Testis (tissue), 3 donors: ENCODE results near the gene C1orf115. TPM values are rescaled to one million over a fixed set of nuclear protein-coding genes. Genes with fewer than 3 reads are reported as not detected.

Source experiments
- DNase-seq: peaks from one replicate; pipeline ENCODE4 v3.0.0-alpha.2; 2019
- H3K27ac ChIP-seq, 2 donors: fragments of 200-600 bp; sonication (generic); one replicate each; pipeline ENCODE4 v1.5.1; 2019
- H3K27me3 ChIP-seq: fragments of 200-600 bp; sonication (generic); one replicate; pipeline ENCODE4 v1.5.1; 2019
- H3K36me3 ChIP-seq: fragments of 200-600 bp; sonication (generic); one replicate; pipeline ENCODE4 v1.5.1; 2017; ENCODE audit warnings: low read depth; ENCODE audit errors: missing control alignments
- H3K4me1 ChIP-seq: fragments of 200-600 bp; sonication (generic); one replicate; pipeline ENCODE4 v1.5.1; 2019
- H3K4me3 ChIP-seq, 2 donors: fragments of 200-600 bp; sonication (generic); one replicate each; pipeline ENCODE4 v1.5.1; 2017 to 2019
- H3K9me3 ChIP-seq: fragments of 200-600 bp; sonication (generic); one replicate; pipeline ENCODE4 v1.5.1; 2017
- POLR2A ChIP-seq: fragments of 450-650 bp; IDR thresholded peaks from one replicate; pipeline ENCODE4 v1.6.1; 2017; ENCODE audit warnings: antibody characterized with exemption, mild to moderate bottlenecking, moderate library complexity
- WGBS, 2 donors: methylation state at CpG; one replicate each; pipeline ENCODE4 v1.1.5; 2018; 5-methylcytosine and 5-hydroxymethylcytosine counted together
- intact Hi-C: fragments of 100-400 bp; cut with DNase I; formaldehyde crosslinking; loops from one replicate; pipeline ENCODE4 v1.15.1; 2023; ENCODE audit warnings: low total_unique reads
- polyA plus RNA-seq: library from polyadenylated mRNA; stranded (reverse); fragments of 350-450 nt; fragmentation: Illumina TruSeq; extraction: RNeasy Lipid Tissue Mini Kit (QIAGEN cat#74804); gene quantifications from one replicate; pipeline ENCODE4 v1.2.3, GENCODE V29; 2014; ENCODE audit warnings: low read depth, low replicate concordance; ENCODE audit not compliant: insufficient read depth
- total RNA-seq, 2 donors: library from RNA; depleted of rRNA; stranded (reverse); fragments of >200 nt; gene quantifications; one replicate each; pipeline ENCODE4 v1.2.3, GENCODE V29; 2016
- TF ChIP-seq, protein P1 (sequence below), 3 experiments: fragments of 450-650 bp in 2 of 3; fragments of 200-600 bp in 1 of 3; sonication (generic) in 1 of 3; IDR thresholded peaks; one replicate each; pipeline ENCODE4 v1.5.1; 2016 to 2019; ENCODE audit warnings: antibody characterized with exemption in 3 of 3, mild to moderate bottlenecking in 2 of 3, moderate library complexity in 1 of 3

Gene C1orf115
- total and polyA plus RNA-seq, 3 donors from 2014 or later: 10.0 to 12.0 (median 10.8) TPM

DNA sequence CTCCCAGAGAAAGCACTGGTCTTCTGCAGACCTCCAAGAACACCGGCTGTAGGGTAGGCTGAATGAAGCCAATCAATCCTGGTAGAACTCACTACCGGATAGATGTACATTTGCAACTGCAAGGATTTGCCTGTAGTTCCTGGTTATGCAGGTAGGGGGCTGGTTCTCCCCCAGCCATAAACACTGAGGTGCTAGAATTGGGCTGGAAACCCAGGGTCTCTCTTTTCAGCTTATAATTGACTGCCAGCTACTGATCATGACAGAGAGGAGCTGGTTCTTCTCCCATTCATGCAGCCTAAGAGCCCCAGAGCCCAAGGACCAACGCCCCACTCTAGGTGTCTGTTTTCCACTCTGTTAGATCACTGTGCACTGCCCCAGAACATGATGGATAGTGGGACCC is 36.5 kb downstream of the C1orf115 start:
- Histone ChIP-seq H3K36me3 (no peaks in the 10 kb centered on the region), H3K27me3 (no peaks in the 10 kb centered on the region), H3K9me3 (no peaks in the 10 kb centered on the region), H3K4me3 (no peak overlapping the region), H3K4me1 (no peaks in the 10 kb centered on the region), H3K27ac (no peak overlapping the region)
- intact Hi-C loops: no loop called here
- TF ChIP-seq POLR2A: no peak
- TF ChIP-seq, protein P1, sequence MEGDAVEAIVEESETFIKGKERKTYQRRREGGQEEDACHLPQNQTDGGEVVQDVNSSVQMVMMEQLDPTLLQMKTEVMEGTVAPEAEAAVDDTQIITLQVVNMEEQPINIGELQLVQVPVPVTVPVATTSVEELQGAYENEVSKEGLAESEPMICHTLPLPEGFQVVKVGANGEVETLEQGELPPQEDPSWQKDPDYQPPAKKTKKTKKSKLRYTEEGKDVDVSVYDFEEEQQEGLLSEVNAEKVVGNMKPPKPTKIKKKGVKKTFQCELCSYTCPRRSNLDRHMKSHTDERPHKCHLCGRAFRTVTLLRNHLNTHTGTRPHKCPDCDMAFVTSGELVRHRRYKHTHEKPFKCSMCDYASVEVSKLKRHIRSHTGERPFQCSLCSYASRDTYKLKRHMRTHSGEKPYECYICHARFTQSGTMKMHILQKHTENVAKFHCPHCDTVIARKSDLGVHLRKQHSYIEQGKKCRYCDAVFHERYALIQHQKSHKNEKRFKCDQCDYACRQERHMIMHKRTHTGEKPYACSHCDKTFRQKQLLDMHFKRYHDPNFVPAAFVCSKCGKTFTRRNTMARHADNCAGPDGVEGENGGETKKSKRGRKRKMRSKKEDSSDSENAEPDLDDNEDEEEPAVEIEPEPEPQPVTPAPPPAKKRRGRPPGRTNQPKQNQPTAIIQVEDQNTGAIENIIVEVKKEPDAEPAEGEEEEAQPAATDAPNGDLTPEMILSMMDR (IDR thresholded peaks at IDR 0.05): no peak
- DNase-seq: no peak
- WGBS, 2 donors: 86% methylated on average over 3 of the region's 3 CpGs

DNA sequence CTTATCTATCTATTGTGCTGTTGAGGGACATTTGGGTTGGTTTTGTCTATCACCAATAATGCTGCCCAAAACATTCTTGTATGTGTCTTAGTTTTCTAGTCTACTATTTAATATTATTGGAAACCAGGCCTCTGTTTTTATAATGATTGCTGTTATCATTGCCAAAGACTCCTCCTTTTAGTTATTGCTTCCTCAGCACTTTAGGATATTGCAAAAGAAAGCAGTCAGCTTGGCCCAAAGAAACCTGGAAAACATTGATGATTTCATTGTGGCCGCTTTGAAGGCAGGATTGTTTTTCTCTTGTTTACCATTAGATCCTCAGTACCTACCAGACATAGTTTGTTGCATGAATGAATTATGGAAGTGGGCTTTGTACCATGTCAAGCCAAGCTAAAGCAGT is 37.4 kb downstream of the C1orf115 start:
- H3K36me3 ChIP-seq: no peaks in the 10 kb centered on the region
- H3K4me3 ChIP-seq: no peak overlapping the region
- no peaks in the 10 kb centered on the region for H3K9me3 ChIP-seq
- no peak for DNase-seq
- H3K27ac ChIP-seq: no peak overlapping the region
- peaks cover 4% of the 10 kb centered on the region for H3K4me1 ChIP-seq
- TF ChIP-seq POLR2A: no peak
- TF ChIP-seq, protein P1 (IDR thresholded peaks at IDR 0.05): no peak
- 89 to 94% methylated on average over 1 of the region's 1 CpG for WGBS, 2 donors
- no peaks in the 10 kb centered on the region for H3K27me3 ChIP-seq
- intact Hi-C loops: no loop called here

DNA sequence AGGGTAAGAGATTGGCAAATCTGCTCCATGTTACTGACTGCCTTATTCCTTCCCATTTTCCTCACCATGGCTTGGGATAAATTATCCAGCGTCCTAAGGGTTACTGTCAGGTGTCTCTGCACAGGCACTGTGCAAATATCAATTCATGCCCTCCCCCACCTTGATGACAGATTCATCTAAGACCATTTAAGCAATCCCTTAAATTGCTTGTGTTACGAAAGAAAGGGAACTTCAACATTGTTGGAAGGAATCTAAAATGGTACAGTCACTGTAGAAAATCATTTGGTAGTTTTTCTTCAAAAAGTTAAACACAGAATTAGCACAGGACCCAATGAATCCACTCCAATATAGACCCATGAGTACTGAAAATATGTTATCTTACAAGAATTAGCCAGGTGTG is 40.3 kb downstream of the C1orf115 start:
- Histone ChIP-seq H3K9me3 (no peaks in the 10 kb centered on the region), H3K27ac (no peak overlapping the region), H3K4me1 (peaks cover 7% of the 10 kb centered on the region), H3K27me3 (no peaks in the 10 kb centered on the region), H3K36me3 (no peaks in the 10 kb centered on the region), H3K4me3 (no peak overlapping the region)
- TF ChIP-seq, protein P1 (IDR thresholded peaks at IDR 0.05): no peak
- no peak for TF ChIP-seq POLR2A
- no peak for DNase-seq
- 87 to 94% methylated on average over 2 of the region's 2 CpGs for WGBS, 2 donors
- intact Hi-C loops: no loop called here

DNA sequence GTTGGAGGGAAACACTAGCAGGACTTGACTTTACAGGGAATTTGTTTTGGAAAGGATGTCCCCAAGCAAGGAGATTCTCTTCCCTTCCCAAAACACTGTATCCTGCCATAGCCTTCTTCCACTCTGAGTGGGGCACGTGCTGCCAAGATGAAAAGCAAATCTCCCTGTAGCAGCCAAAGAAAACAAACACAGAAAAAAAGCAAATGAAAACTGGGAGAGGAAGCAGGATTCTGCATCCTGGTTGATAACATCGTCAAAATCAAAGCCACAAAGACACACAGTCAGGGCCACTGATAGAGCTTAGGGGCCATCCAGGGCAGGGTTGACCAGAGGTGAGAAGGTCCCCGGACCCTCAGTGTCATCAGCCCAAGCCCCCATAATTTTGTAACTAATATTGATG is 42.0 kb downstream of the C1orf115 start:
- Histone ChIP-seq H3K27me3 (no peaks in the 10 kb centered on the region), H3K27ac (peak overlapping the region in 1 of 2 donors; percentile 39), H3K4me1 (peaks cover 7% of the 10 kb centered on the region), H3K36me3 (no peaks in the 10 kb centered on the region), H3K4me3 (no peak overlapping the region), H3K9me3 (no peaks in the 10 kb centered on the region)
- intact Hi-C loops: no loop called here
- 48 to 57% methylated on average over 3 of the region's 3 CpGs for WGBS, 2 donors
- TF ChIP-seq, protein P1 (IDR thresholded peaks at IDR 0.05): no peak
- no peak for TF ChIP-seq POLR2A
- DNase-seq: no peak

DNA sequence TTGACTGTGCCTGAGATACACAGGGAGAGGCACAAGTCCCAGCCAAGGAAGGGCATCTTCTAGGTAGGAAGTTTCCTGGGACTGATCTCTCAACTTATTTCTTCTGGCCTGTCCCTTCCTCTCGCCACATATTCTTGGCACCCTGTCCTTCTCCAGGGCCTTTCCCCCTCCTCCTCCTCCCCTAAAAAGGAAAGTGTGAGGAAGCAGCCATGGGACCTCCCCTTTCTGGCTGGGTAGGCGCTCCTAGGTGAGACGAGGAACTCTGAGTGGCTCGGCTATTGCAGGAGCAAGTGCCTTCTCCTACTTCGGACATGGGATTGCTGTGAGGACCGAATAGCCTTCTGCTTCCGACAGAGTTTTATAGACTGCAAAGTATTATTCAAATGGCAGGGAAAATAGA is 42.5 kb downstream of the C1orf115 start:
- DNase-seq: no peak
- H3K27me3 ChIP-seq: no peaks in the 10 kb centered on the region
- TF ChIP-seq, protein P1 (IDR thresholded peaks at IDR 0.05): no peak
- peaks cover 7% of the 10 kb centered on the region for H3K4me1 ChIP-seq
- no peaks in the 10 kb centered on the region for H3K9me3 ChIP-seq
- intact Hi-C loops: no loop called here
- H3K4me3 ChIP-seq: peak overlapping the region in 1 of 2 donors; percentile 2
- WGBS, 2 donors: 46 to 52% methylated on average over 7 of the region's 7 CpGs
- H3K27ac ChIP-seq: peak overlapping the region in 1 of 2 donors; percentile 39
- no peaks in the 10 kb centered on the region for H3K36me3 ChIP-seq
